GM12872 (cell line): Measurements from ENCODE around the gene NELL1.

ENCODE experiments used
- TF ChIP-seq, protein P1 (sequence below): IDR thresholded peaks from 3 replicates; pipeline ENCODE4 v1.5.1; 2011; ENCODE audit warnings: low read depth, mild to moderate bottlenecking, low read length, moderate library complexity; ENCODE audit not compliant: insufficient read depth

Gene NELL1

DNA sequence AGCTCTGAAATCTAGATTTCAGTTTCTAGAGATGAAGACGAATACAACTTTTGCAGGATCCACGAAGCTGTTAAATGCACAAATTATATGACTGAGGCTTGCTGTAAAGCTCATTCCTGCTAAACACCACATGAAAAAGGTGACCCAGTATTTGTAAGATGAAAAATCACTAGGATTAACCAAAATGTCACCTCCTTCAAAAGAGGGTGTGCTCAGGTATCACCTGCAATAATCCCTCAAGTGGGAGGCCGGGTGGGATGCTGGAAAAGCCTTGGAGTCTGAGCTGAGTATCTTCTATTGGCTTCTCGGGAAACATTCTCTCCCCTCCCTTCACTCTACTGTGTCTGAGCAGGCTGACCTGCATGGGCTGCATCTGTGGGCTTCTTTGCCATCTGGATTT is 195.8 kb downstream of the NELL1 start:
- TF ChIP-seq, protein P1, sequence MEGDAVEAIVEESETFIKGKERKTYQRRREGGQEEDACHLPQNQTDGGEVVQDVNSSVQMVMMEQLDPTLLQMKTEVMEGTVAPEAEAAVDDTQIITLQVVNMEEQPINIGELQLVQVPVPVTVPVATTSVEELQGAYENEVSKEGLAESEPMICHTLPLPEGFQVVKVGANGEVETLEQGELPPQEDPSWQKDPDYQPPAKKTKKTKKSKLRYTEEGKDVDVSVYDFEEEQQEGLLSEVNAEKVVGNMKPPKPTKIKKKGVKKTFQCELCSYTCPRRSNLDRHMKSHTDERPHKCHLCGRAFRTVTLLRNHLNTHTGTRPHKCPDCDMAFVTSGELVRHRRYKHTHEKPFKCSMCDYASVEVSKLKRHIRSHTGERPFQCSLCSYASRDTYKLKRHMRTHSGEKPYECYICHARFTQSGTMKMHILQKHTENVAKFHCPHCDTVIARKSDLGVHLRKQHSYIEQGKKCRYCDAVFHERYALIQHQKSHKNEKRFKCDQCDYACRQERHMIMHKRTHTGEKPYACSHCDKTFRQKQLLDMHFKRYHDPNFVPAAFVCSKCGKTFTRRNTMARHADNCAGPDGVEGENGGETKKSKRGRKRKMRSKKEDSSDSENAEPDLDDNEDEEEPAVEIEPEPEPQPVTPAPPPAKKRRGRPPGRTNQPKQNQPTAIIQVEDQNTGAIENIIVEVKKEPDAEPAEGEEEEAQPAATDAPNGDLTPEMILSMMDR: no peak

DNA sequence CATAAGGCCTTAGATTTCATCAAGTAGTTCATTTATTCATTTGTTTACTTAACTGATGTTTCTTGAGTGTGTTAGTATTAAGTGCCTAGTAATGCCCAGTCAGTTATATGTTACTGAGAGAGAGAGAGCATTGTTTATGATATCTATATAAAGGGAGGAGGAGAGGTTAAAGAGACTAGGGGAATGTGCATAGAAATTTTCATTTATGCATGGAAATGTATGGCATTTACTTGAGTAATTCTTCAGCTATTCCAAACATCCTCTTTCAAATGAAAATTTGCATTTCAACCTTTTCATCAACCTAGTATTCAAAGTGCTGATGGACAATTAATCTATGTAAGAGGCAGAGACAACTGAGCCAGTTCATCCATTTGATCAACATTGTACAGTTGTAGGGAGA is 199.7 kb downstream of the NELL1 start:
- TF ChIP-seq, protein P1: no peak

DNA sequence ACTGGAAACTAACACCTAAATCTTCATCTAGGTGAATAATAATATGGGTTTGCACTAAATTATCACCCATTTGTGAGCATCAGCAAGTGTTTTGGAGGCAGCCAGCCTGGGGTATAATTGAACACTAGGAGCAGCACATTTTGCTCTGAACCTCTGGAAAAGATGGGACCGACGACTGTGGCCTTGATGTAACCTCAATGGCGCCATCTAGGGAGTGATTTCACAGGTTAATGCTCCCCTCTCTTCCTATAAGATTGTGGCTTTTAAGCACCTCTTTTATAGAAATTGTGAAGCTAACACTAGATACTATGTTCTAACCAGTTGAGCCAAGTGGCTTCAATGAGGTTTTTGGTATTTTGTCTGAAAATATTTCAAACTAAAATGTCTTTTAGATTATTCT is 203.7 kb downstream of the NELL1 start:
- TF ChIP-seq, protein P1: peak; percentile 59

DNA sequence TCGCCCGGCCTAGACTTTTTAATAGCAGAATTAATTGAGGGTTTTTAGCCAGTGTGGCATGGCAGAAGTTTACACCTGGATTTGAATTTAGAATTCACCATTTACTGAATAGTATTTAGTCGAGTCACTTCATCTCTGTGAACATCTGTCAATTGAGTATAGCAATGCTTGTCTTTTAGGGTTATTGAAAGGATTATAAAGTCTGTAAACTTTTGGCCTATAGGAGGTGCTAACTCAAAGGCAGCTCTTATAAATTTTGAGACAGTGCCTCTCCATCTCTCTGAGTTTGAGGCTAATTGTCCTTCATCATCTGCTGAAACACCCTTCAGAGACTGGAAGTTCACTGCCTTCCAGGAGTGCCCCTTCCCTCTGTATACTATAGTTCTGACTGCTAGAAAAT is 205.0 kb downstream of the NELL1 start:
- TF ChIP-seq, protein P1: no peak; the same call in 2 of the 3 replicates

DNA sequence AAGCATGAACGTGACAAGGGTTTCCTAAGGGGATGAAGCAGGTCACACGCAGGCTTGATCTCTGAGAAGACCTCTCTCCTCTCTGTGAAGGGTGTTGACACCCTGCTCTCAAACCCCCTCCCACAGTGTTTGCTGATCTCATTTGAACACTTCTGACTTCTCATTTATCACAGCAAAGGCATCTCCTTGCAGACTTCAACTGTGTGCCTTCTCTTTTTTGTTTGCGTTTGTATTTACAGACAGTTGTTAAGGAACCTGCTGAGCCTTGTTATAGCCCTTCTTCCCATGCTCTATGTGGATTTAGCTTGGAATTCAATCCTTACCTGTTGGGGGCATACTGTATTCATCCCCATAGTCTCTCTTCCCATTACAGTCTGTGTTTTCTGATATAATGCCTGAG is 206.5 kb downstream of the NELL1 start:
- TF ChIP-seq, protein P1: no peak

DNA sequence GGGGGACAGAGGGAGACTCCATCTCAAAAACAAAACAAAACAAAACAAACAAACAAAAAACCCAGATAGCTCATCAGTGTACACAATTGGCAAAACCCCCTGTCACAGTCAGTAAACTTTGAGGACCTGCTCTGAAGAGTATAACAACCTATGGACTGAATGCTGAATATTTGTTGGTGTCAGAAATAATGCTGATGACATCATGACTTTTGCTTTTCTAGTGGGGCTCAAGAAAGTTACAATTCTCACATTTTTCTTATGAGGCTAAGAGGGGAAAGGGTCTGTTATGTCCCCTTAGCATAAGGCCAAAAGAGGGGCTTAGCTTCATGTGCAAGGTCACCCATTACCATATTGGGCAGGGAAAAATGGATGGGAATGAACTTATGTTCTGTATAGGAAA is 207.4 kb downstream of the NELL1 start:
- TF ChIP-seq, protein P1: no peak

DNA sequence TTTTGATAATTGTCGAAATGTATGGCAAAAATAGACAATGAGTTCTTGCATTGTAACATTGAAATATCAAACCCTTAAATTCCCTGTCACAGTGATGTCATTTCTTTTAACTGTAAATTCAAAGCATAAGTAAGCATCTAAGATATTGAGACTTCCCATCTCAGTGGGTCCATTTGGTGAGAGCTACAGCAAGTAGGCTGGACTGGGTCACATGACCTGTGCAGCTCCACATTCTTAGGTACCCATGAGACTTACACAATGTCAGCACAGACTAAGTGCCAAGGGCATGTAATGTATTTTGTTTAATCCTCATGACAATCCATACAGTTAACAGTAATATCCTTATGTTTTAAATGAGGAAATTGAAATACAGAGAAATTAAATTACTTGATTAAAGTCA is 210.7 kb downstream of the NELL1 start:
- TF ChIP-seq, protein P1: no peak
